IMR-90 (cell line): Measurements from ENCODE around the gene C2orf68.

Experiments used
- NFE2L2 ChIP-seq: fragments of 150-350 bp; IDR thresholded peaks from 2 replicates; pipeline ENCODE4 v1.6.1; 2016; ENCODE audit warnings: low read depth, mild to moderate bottlenecking, low read length
- TF ChIP-seq, protein P1 (sequence below): conservative IDR thresholded peaks from 2 replicates; pipeline ENCODE4 v1.5.1; 2012; ENCODE audit warnings: mild to moderate bottlenecking, low read depth, low read length, improper control_type of control experiment

DNA sequence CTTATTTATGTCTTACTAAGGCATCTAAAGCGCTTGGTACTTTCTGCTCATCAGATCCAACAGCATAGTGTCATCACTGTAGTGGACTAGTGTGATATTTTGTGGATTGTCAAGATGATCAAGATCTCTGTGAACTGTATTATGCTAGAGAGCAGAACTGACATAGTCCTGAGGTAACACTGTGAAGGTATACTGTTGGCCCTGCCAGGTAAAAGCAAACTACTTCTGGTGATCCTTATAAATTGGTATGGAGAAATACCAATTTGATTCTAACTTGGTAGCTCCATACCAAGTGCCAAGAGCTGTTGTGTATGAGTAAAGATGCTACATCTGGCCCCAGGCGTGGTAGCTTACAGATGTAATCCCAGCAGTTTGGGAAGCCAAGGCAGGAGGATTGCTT lies 40.2 kb upstream of the C2orf68 start:
- TF ChIP-seq, protein P1, sequence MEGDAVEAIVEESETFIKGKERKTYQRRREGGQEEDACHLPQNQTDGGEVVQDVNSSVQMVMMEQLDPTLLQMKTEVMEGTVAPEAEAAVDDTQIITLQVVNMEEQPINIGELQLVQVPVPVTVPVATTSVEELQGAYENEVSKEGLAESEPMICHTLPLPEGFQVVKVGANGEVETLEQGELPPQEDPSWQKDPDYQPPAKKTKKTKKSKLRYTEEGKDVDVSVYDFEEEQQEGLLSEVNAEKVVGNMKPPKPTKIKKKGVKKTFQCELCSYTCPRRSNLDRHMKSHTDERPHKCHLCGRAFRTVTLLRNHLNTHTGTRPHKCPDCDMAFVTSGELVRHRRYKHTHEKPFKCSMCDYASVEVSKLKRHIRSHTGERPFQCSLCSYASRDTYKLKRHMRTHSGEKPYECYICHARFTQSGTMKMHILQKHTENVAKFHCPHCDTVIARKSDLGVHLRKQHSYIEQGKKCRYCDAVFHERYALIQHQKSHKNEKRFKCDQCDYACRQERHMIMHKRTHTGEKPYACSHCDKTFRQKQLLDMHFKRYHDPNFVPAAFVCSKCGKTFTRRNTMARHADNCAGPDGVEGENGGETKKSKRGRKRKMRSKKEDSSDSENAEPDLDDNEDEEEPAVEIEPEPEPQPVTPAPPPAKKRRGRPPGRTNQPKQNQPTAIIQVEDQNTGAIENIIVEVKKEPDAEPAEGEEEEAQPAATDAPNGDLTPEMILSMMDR, result no peak
- no peak for TF ChIP-seq NFE2L2
